ENCODE results near the gene NFKB2. TPM values are rescaled to one million over a fixed set of nuclear protein-coding genes. Genes with fewer than 3 reads are reported as not detected.

NFKB2 gene
- total RNA-seq, 1 experiment from 2014 or later, result 27.6 TPM

- no peak for TF ChIP-seq OVOL2 (CRISPR knock-in tag; IDR thresholded peaks at IDR 0.05; ENCODE audit: borderline replicate concordance)
- TF ChIP-seq NR3C1 (CRISPR knock-in tag; conservative IDR thresholded peaks at IDR 0.05; ENCODE audit: low read depth), result no peak
- TF ChIP-seq TCF7 (CRISPR knock-in tag; IDR thresholded peaks at IDR 0.05; ENCODE audit: low read depth), result no peak
- TF ChIP-seq CBFB (CRISPR knock-in tag; IDR thresholded peaks at IDR 0.05; ENCODE audit: low read depth), result no peak
- no peak for TF ChIP-seq ZNF512 (CRISPR knock-in tag; IDR thresholded peaks at IDR 0.05; ENCODE audit: borderline replicate concordance)
- TF ChIP-seq CREM (CRISPR knock-in tag; IDR thresholded peaks at IDR 0.05), result no peak
- no peak for TF ChIP-seq ZNF425 (CRISPR knock-in tag; conservative IDR thresholded peaks at IDR 0.05)
- TF ChIP-seq FOXP4 (CRISPR knock-in tag; IDR thresholded peaks at IDR 0.05), result no peak
- no peak for TF ChIP-seq USF1 (CRISPR knock-in tag; IDR thresholded peaks at IDR 0.05)
- TF ChIP-seq ZNF281 (CRISPR knock-in tag; IDR thresholded peaks at IDR 0.05), result no peak
- TF ChIP-seq ESRRA (CRISPR knock-in tag; IDR thresholded peaks at IDR 0.05; ENCODE audit: borderline replicate concordance), result no peak
Measured at GRCh38 chr10:102396730-102397151, 1.2 kb downstream of the NFKB2 start (continued).

DNA sequence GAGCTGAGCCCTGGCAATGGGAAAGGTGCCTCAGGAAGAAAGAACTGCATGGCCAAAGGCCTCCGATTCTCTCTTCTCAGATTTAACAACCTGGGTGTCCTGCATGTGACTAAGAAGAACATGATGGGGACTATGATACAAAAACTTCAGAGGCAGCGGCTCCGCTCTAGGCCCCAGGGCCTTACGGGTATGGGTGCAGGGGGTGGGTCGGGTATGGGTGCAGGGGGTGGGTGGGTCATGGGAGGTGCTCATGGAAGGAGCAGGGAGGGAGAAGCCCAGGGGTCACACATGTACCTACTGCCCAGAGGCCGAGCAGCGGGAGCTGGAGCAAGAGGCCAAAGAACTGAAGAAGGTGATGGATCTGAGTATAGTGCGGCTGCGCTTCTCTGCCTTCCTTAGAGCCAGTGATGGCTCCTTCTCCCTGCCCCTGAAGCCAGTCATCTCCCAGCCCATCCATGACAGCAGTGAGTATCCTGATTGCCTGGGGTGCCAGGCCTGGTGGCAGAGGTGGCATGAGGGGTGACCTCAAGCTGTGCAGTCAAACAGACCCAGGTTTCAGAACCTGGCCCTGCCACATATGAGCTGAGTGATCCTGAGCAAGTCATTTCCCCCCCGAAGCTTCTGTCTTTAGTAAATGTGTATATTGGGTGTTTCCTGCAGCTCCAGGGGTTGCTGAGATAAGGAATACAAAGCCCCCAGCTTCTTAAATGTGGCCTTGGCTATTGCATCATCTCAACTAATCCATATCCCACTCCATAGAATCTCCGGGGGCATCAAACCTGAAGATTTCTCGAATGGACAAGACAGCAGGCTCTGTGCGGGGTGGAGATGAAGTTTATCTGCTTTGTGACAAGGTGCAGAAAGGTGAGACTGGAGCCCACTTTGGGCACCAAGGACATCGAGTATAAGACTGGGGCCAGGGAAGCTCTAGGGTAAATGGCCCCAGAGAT, 2.0 kb downstream of the NFKB2 start:
- CTCF ChIA-PET, result interaction anchor here (0.6 to 9.1 kb wide), 9 partner anchors 14 to 1378 kb away, joined by 3 to 115 read pairs (median 5); partner anchors contain the start of gene FBXL15
- DNase-seq (ENCODE audit: low spot score), result no peak
- Mint-ChIP-seq H3K27ac (no peak overlapping the region), H3K4me1 (peaks cover 16% of the 10 kb centered on the region), H3K4me3 (peak overlapping the region; percentile 75; the same call in 1 of the 2 replicates), H3K36me3 (no peaks in the 10 kb centered on the region; the same call in 1 of the 2 replicates), H3K9me3 (no peaks in the 10 kb centered on the region), H3K27me3 (ENCODE audit: low read depth) (peaks cover 40% of the 10 kb centered on the region)
- ATAC-seq, result no peak
- POLR2A ChIA-PET, result no interaction called here
- TF ChIP-seq ATF3 (CRISPR knock-in tag; conservative IDR thresholded peaks at IDR 0.05) (no peak), FOXP1 (CRISPR knock-in tag; IDR thresholded peaks at IDR 0.05; ENCODE audit: borderline replicate concordance) (no peak), SMAD4 (CRISPR knock-in tag; IDR thresholded peaks at IDR 0.05) (no peak), IRF2 (CRISPR knock-in tag; IDR thresholded peaks at IDR 0.05; ENCODE audit: borderline replicate concordance, low read depth) (no peak), ZNF396 (CRISPR knock-in tag; IDR thresholded peaks at IDR 0.05; ENCODE audit: borderline replicate concordance) (no peak), CREM (CRISPR knock-in tag; IDR thresholded peaks at IDR 0.05) (no peak), TCF7 (CRISPR knock-in tag; IDR thresholded peaks at IDR 0.05; ENCODE audit: low read depth) (no peak)
- TF ChIP-seq, protein P1, sequence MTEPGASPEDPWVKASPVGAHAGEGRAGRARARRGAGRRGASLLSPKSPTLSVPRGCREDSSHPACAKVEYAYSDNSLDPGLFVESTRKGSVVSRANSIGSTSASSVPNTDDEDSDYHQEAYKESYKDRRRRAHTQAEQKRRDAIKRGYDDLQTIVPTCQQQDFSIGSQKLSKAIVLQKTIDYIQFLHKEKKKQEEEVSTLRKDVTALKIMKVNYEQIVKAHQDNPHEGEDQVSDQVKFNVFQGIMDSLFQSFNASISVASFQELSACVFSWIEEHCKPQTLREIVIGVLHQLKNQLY (CRISPR knock-in tag; IDR thresholded peaks at IDR 0.05), result no peak
- TF ChIP-seq, protein P2, sequence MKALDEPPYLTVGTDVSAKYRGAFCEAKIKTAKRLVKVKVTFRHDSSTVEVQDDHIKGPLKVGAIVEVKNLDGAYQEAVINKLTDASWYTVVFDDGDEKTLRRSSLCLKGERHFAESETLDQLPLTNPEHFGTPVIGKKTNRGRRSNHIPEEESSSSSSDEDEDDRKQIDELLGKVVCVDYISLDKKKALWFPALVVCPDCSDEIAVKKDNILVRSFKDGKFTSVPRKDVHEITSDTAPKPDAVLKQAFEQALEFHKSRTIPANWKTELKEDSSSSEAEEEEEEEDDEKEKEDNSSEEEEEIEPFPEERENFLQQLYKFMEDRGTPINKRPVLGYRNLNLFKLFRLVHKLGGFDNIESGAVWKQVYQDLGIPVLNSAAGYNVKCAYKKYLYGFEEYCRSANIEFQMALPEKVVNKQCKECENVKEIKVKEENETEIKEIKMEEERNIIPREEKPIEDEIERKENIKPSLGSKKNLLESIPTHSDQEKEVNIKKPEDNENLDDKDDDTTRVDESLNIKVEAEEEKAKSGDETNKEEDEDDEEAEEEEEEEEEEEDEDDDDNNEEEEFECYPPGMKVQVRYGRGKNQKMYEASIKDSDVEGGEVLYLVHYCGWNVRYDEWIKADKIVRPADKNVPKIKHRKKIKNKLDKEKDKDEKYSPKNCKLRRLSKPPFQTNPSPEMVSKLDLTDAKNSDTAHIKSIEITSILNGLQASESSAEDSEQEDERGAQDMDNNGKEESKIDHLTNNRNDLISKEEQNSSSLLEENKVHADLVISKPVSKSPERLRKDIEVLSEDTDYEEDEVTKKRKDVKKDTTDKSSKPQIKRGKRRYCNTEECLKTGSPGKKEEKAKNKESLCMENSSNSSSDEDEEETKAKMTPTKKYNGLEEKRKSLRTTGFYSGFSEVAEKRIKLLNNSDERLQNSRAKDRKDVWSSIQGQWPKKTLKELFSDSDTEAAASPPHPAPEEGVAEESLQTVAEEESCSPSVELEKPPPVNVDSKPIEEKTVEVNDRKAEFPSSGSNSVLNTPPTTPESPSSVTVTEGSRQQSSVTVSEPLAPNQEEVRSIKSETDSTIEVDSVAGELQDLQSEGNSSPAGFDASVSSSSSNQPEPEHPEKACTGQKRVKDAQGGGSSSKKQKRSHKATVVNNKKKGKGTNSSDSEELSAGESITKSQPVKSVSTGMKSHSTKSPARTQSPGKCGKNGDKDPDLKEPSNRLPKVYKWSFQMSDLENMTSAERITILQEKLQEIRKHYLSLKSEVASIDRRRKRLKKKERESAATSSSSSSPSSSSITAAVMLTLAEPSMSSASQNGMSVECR (CRISPR knock-in tag; IDR thresholded peaks at IDR 0.05; ENCODE audit: borderline replicate concordance), result no peak

Measured in WTC11 (cell line).